ENCODE data around the gene FAM81B.

DNA sequence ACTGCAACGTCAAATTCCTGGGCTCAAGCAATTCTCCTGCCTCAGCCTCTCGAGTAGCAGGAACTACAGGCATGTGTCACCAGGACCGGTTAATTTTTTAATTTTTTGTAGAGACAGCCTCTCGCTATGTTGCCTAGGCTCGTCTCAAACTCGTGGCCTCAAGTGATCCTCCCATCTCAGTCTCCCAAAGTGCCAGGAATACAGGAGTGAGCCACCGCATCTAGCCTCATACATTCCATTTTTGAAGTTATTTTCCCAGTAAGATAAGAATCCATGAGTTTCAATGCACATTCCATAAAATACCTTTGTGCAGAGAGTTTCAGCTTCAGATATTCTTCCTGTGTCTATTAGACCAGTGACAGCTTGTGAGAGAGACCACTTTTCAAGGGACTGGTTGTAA, 93.3 kb downstream of the FAM81B start:
- TF ChIP-seq CTCF (IDR thresholded peaks at IDR 0.05; ENCODE audit: poor library complexity) (no peak), EZH2phosphoT487 (IDR thresholded peaks at IDR 0.05; ENCODE audit: low read depth, severe bottlenecking, unreplicated experiment) (no peak), EZH2 (IDR thresholded peaks at IDR 0.05; ENCODE audit: borderline replicate concordance) (no peak)
